ENCODE measurements around the gene MOGAT3. TPM values are rescaled to one million over a fixed set of nuclear protein-coding genes. Genes with fewer than 3 reads are reported as not detected.
A peak's percentile ranks its signal among the peaks of the same experiment; 100 is the strongest.
"Not testable (repeated sequence)": the region's sequence is repeated elsewhere in the genome, so short reads cannot be mapped to it uniquely, and the experiment has no call there.

The MOGAT3 gene
- total and polyA plus RNA-seq, 3 experiments from 2014 or later = not detected

DNA sequence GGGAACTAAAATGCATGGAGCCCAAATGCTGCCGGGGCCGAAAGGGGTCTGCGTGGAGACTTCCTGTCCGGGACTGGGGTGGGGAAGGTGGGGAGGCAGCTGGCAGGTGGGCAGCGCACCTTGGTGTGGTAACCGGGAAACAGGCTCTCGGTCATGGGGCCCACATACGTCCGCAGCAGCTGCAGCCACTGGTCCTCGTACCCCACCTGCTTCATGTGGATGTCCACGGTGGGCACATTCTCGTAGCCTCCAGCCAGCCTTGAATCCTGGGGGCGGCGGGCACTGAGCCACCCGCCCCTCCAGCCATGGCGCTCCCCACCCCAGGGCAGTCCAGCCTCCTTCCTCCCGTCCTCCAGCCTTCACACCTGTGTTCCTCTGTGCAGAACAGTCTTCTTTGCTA lies 6.6 kb upstream of the MOGAT3 start:
- Mint-ChIP-seq H3K9me3 (no peaks in the 10 kb centered on the region), H3K27ac (no peak overlapping the region), H3K36me3 (peaks cover 6 to 40% (median 6%) of the 10 kb centered on the region in 3 donors), H3K4me1 (peaks cover 6 to 9% (median 8%) of the 10 kb centered on the region in 3 donors), H3K27me3 (peaks cover 12 to 13% of the 10 kb centered on the region in 2 donors), H3K4me3 (no peak overlapping the region)
- DNase-seq = no peak
- Histone ChIP-seq H3K36me3 (ENCODE audit: insufficient read depth, low read length) (no peaks in the 10 kb centered on the region), H3K27me3 (ENCODE audit: insufficient read depth, low read length, poor library complexity, severe bottlenecking) (no peaks in the 10 kb centered on the region), H3K4me1 (ENCODE audit: insufficient read depth, low read length) (peaks cover 5% of the 10 kb centered on the region), H3K9me3 (ENCODE audit: low read length) (no peaks in the 10 kb centered on the region), H3K4me3 (ENCODE audit: low read length) (no peak overlapping the region), H3K27ac (ENCODE audit: low read depth, low read length) (no peak overlapping the region)
- POLR2A ChIA-PET = no interaction called here
- CTCF ChIA-PET = no interaction called here

DNA sequence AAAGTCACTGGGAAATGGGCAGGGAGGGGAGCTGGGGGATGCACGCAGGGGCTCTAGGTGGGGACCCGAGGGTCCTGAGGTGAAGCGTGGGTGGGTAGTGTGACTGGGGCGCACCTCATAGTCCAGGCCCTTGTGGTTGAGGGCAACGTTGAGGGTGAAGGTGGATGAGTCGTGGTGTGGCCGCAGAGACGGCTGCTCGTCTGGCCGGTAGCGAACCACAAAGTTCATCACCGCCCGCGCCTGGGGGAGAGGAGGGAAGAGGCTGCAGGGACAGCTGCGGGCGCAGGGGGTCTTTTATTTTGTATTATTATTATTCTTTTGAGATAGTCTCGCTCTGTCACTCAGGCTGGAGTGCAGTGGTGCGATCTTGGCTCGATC lies 5.8 kb upstream of the MOGAT3 start:
- no peak overlapping the region for H3K27ac Mint-ChIP-seq
- POLR2A ChIA-PET = no interaction called here
- no peaks in the 10 kb centered on the region for H3K9me3 Mint-ChIP-seq
- DNase-seq = no peak
- peaks cover 6 to 9% (median 8%) of the 10 kb centered on the region in 3 donors for H3K4me1 Mint-ChIP-seq
- Histone ChIP-seq H3K4me1 (ENCODE audit: insufficient read depth, low read length) (peaks cover 5% of the 10 kb centered on the region), H3K27me3 (ENCODE audit: insufficient read depth, low read length, poor library complexity, severe bottlenecking) (no peaks in the 10 kb centered on the region), H3K9me3 (ENCODE audit: low read length) (no peaks in the 10 kb centered on the region), H3K36me3 (ENCODE audit: insufficient read depth, low read length) (no peaks in the 10 kb centered on the region), H3K27ac (ENCODE audit: low read depth, low read length) (no peak overlapping the region), H3K4me3 (ENCODE audit: low read length) (no peak overlapping the region)
- peaks cover 6 to 36% (median 6%) of the 10 kb centered on the region in 3 donors for H3K36me3 Mint-ChIP-seq
- CTCF ChIA-PET = interaction anchor here (6.4 kb wide), 1 partner anchor 13 kb away, joined by 31 read pairs; no protein-coding TSS in a partner anchor
- no peak overlapping the region for H3K4me3 Mint-ChIP-seq
- peaks cover 13 to 15% of the 10 kb centered on the region in 2 donors for H3K27me3 Mint-ChIP-seq

DNA sequence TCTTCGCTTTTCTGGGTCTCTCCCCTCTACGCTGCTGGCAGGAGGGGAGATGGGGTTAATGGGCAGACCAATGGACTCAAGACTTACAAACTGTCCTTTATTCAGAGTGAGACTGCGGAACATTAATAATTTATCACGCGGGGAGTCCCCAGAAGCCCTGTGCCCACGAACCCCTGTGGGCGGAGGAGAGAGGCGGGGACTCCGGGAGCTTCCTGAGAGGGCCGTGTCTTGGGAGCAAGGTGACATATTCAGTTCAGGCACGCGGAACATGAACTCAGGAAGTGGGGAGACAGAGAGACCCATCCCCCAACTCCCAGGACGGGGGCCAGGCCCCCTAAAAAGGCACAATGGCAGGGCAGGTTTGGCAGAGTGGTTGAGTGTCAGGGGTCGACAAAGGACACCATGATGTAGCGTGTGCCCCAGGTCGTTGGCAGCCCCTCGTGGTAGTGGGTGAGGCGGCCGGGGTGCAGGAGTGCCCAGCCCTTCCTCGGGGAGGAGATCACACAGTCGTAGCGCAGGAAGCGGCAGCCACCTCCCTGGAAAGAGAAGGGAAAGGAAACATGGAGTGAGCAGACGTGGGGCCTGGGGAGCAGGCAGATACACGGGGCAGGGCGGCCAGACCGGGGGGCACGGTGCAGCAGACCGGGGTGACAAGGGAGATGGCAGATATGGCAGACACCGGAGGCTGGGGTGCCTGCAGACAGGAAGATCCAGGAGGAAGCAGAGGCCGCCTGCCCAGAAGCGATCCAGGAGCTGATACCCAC lies 5.2 kb upstream of the MOGAT3 start:
- no peaks in the 10 kb centered on the region for H3K9me3 ChIP-seq (ENCODE audit: low read length)
- no peaks in the 10 kb centered on the region for H3K36me3 ChIP-seq (ENCODE audit: insufficient read depth, low read length)
- Mint-ChIP-seq H3K27ac (no peak overlapping the region), H3K4me3 (no peak overlapping the region), H3K4me1 (peaks cover 6 to 10% (median 8%) of the 10 kb centered on the region in 3 donors), H3K27me3 (peaks cover 15 to 18% of the 10 kb centered on the region in 2 donors), H3K36me3 (peaks cover 6 to 31% (median 6%) of the 10 kb centered on the region in 3 donors), H3K9me3 (no peaks in the 10 kb centered on the region)
- ChIA-PET CTCF (interaction anchor here (6.4 kb wide), 1 partner anchor 13 kb away, joined by 31 read pairs; no protein-coding TSS in a partner anchor), POLR2A (no interaction called here)
- no peak overlapping the region for H3K4me3 ChIP-seq (ENCODE audit: low read length)
- H3K27ac ChIP-seq (ENCODE audit: low read depth, low read length) = no peak overlapping the region
- no peak for DNase-seq
- peaks cover 5% of the 10 kb centered on the region for H3K4me1 ChIP-seq (ENCODE audit: insufficient read depth, low read length)
- no peaks in the 10 kb centered on the region for H3K27me3 ChIP-seq (ENCODE audit: insufficient read depth, low read length, poor library complexity, severe bottlenecking)

DNA sequence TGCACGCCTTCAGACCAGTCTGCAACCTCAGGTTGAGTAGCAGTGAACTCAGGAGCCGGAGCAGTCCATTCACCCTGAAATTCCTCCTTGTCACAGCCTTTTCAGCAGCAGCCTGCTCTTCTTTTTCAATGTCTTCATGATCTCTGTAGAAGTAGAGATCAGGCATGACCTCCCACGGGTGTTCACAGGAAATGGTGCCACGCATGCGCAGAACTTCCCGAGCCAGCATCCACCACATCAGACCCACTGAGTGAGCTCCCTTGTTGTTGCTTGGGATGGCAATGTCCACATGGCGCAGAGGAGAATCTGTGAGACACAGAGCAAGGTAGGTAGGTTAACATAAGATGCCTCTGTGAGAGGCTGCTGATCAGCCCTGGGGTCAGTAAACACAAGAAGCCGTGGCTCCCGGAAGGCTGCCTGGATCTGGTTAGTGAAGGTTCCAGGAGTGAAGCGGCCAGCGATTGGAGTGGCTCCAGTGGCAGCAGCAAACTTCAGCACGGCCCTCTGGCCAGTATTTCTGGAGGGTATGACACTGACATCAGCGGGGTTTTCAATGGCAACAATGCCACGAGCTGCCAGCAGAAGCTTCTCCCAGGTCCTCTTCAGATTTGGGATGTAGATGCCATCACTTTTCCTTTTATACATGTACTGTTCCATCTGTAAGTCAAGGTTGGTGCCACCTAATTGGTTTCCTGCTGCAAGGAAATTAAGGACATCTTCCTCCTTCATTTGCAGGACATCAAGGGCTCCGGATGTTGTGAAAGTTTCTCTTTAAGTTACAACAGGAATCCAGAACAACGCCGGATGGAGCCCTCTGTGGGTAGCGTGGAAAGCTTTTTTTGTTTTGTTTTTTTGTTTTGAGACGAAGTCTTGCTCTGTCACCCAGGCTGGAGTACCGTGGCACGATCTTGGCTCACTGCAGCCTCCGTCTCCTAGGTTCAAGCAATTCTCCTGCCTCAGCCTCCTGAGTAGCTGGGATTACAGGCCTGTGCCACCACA lies 3.2 kb upstream of the MOGAT3 start:
- DNase-seq; H3K9me3 Mint-ChIP-seq; H3K9me3 ChIP-seq (ENCODE audit: low read length); H3K4me1 ChIP-seq (ENCODE audit: insufficient read depth, low read length); H3K36me3 ChIP-seq (ENCODE audit: insufficient read depth, low read length); H3K27me3 ChIP-seq (ENCODE audit: insufficient read depth, low read length, poor library complexity, severe bottlenecking); POLR2A ChIA-PET; H3K4me3 ChIP-seq (ENCODE audit: low read length); H3K27ac ChIP-seq (ENCODE audit: low read depth, low read length): not testable (repeated sequence)
- Mint-ChIP-seq H3K36me3 (peaks cover 3 to 18% (median 6%) of the 10 kb centered on the region in 3 donors), H3K4me1 (peaks cover 8 to 14% (median 9%) of the 10 kb centered on the region in 3 donors), H3K4me3 (peak overlapping the region in 6 of 7 donors; percentile 27 to 74 (median 60)), H3K27me3 (peaks cover 23 to 29% of the 10 kb centered on the region in 2 donors), H3K27ac (peak overlapping the region in 2 of 8 donors; percentile 63 to 64)
- CTCF ChIA-PET = interaction anchor here (1.6 to 6.4 kb wide), 2 partner anchors 11 to 60 kb away, joined by 5 to 31 read pairs; no protein-coding TSS in a partner anchor

DNA sequence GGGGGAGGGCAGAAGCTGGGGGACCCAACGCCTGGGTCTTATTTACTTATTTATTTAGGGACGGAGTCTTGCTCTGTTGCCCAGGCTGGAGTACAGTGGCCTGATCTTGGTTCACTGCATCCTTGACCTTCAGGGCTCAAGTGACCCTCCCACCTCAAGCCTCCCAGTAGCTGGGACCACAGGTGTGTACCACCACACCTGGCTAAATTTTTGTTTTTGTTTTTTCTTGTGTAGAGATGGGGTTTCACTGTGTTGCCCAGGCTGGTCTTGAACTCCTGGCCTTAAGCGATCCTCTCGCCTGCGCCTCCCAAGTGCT lies 1.7 kb upstream of the MOGAT3 start:
- H3K27ac ChIP-seq (ENCODE audit: low read depth, low read length) = no peak overlapping the region
- H3K27me3 ChIP-seq (ENCODE audit: insufficient read depth, low read length, poor library complexity, severe bottlenecking) = no peaks in the 10 kb centered on the region
- H3K36me3 ChIP-seq (ENCODE audit: insufficient read depth, low read length) = no peaks in the 10 kb centered on the region
- peaks cover 23 to 34% of the 10 kb centered on the region in 2 donors for H3K27me3 Mint-ChIP-seq
- DNase-seq = no peak
- POLR2A ChIA-PET = no interaction called here
- no peak overlapping the region for H3K27ac Mint-ChIP-seq
- H3K4me3 Mint-ChIP-seq = peak overlapping the region in 1 of 7 donors; percentile 13
- peaks cover 5% of the 10 kb centered on the region for H3K4me1 ChIP-seq (ENCODE audit: insufficient read depth, low read length)
- H3K36me3 Mint-ChIP-seq = peaks cover 0 to 9% (median 6%) of the 10 kb centered on the region in 3 donors
- H3K9me3 ChIP-seq (ENCODE audit: low read length) = no peaks in the 10 kb centered on the region
- no peaks in the 10 kb centered on the region for H3K9me3 Mint-ChIP-seq
- CTCF ChIA-PET = interaction anchor here (1.2 to 6.4 kb wide), 3 partner anchors 9 to 80 kb away, joined by 4 to 31 read pairs (median 5); no protein-coding TSS in a partner anchor
- H3K4me1 Mint-ChIP-seq = peaks cover 8 to 14% (median 9%) of the 10 kb centered on the region in 3 donors
- no peak overlapping the region for H3K4me3 ChIP-seq (ENCODE audit: low read length)

DNA sequence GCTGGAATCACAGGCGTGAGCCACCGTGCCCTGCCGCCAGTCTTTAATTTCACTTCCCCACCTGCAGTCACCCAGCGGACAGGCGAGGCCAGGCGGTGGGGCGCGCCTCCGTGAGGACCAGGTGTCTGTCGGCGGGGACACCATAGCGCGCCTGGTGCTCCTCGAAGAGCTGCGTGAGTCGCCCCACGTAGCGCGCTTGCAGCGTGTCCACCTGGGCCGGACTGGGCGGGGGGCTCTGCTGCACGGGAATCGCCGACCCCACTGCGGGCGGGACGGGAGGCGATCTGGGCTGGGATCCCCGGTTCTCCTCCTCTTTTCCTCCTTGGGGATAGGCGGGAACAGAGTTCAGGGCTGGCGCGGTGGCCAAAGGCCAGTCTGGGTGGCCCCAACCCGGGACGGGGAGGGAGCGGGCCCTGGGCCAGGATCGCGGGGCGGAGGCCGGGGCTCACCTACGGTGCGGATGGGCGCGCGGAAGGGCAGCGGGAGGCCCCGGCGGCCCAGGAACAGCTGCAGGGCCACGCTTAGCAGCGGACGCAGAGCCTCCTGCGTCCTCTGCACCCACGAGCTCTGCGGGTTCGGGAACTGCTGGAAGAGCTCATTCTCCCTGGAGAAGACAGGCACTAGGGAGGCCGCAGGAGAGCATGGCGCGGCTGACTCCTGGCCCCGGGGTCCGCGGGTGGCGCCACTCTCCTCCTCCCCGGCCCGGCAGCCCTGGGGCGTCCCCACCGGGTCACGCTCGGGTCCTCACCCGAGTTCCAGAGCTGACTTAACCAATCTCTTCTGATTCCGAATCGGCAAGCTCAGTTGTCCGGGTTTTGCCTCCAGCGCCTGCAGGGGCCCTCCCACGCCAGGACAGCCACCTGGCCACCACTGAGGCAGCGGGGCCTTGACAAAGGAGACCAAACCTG lies 1.1 kb upstream of the MOGAT3 start:
- Mint-ChIP-seq H3K9me3 (no peaks in the 10 kb centered on the region), H3K4me3 (peak overlapping the region in 3 of 7 donors; percentile 25 to 59 (median 56)), H3K4me1 (peaks cover 8 to 14% (median 9%) of the 10 kb centered on the region in 3 donors), H3K36me3 (peaks cover 0 to 8% (median 6%) of the 10 kb centered on the region in 3 donors), H3K27me3 (peaks cover 23 to 38% of the 10 kb centered on the region in 2 donors), H3K27ac (no peak overlapping the region)
- H3K27me3 ChIP-seq (ENCODE audit: insufficient read depth, low read length, poor library complexity, severe bottlenecking) = no peaks in the 10 kb centered on the region
- no peaks in the 10 kb centered on the region for H3K36me3 ChIP-seq (ENCODE audit: insufficient read depth, low read length)
- CTCF ChIA-PET = interaction anchor here (1.2 to 6.4 kb wide), 3 partner anchors 9 to 81 kb away, joined by 4 to 31 read pairs (median 5); no protein-coding TSS in a partner anchor
- no peak for DNase-seq
- H3K4me1 ChIP-seq (ENCODE audit: insufficient read depth, low read length) = peaks cover 5% of the 10 kb centered on the region
- POLR2A ChIA-PET = interaction anchor here (0.6 kb wide), 1 partner anchor 16 kb away, joined by 3 read pairs; no protein-coding TSS in a partner anchor
- H3K9me3 ChIP-seq (ENCODE audit: low read length) = no peaks in the 10 kb centered on the region
- H3K27ac ChIP-seq (ENCODE audit: low read depth, low read length) = no peak overlapping the region
- H3K4me3 ChIP-seq (ENCODE audit: low read length) = no peak overlapping the region

DNA sequence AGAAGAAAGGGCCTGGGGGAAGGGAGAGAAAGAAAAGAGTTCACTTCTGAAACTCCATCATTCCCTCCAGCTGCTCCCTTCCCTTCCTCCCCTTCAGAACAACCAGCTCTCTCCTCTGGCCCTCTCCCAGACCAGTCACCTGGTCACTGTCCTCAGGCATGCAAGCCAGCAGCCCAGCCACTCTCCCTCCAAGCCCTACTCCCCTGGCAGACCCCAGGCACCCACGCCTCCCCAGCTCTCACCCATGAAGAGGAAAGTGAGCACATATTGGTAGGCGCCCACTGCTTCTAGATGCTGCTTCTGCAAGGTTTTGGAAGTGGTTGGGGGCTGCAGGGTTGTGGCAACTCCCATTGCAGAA lies 353 bp downstream of the MOGAT3 start:
- H3K27ac Mint-ChIP-seq = peak overlapping the region in 1 of 8 donors; percentile 24
- H3K4me1 ChIP-seq (ENCODE audit: insufficient read depth, low read length) = peaks cover 5% of the 10 kb centered on the region

More for the DNA sequence above, 353 bp downstream of the MOGAT3 start:
- H3K36me3 ChIP-seq (ENCODE audit: insufficient read depth, low read length) = no peaks in the 10 kb centered on the region
- H3K9me3 Mint-ChIP-seq = no peaks in the 10 kb centered on the region
- no peaks in the 10 kb centered on the region for H3K27me3 ChIP-seq (ENCODE audit: insufficient read depth, low read length, poor library complexity, severe bottlenecking)
- ChIA-PET CTCF (interaction anchor here (0.9 to 6.4 kb wide), 2 partner anchors 7 to 17 kb away, joined by 4 to 31 read pairs; partner anchors contain the start of genes PLOD3 and ZNHIT1), POLR2A (no interaction called here)
- H3K4me1 Mint-ChIP-seq = peaks cover 8 to 14% (median 9%) of the 10 kb centered on the region in 3 donors
- H3K27ac ChIP-seq (ENCODE audit: low read depth, low read length) = no peak overlapping the region
- H3K4me3 ChIP-seq (ENCODE audit: low read length) = no peak overlapping the region
- no peaks in the 10 kb centered on the region for H3K36me3 Mint-ChIP-seq
- no peak overlapping the region for H3K4me3 Mint-ChIP-seq
- peaks cover 23 to 42% of the 10 kb centered on the region in 2 donors for H3K27me3 Mint-ChIP-seq
- H3K9me3 ChIP-seq (ENCODE audit: low read length) = no peaks in the 10 kb centered on the region
- DNase-seq = no peak

Data from CD8-positive, alpha-beta memory T cell (primary cell).